ENCODE data around the gene KLHL29.
A peak's percentile ranks its signal among the peaks of the same experiment; 100 is the strongest.

KLHL29 gene

GRCh38 chr2:23597687-23598086, 212.7 kb downstream of the KLHL29 start:
- no peak for DNase-seq
- in situ Hi-C loops (cut with HindIII; ENCODE audit: low pct_ligation_motif_present, low pct_unique_long_range_greater_than_20kb, low sequenced_read_pairs), result no loop called here

- in situ Hi-C loops (cut with HindIII; ENCODE audit: low pct_ligation_motif_present, low pct_unique_long_range_greater_than_20kb, low sequenced_read_pairs), result no loop called here
- DNase-seq, result no peak
These were observed 214.0 kb downstream of the KLHL29 start for GRCh38 chr2:23599006-23599405.

- no peak for DNase-seq
- in situ Hi-C loops (cut with HindIII; ENCODE audit: low pct_ligation_motif_present, low pct_unique_long_range_greater_than_20kb, low sequenced_read_pairs), result no loop called here
These were observed 214.7 kb downstream of the KLHL29 start for GRCh38 chr2:23599667-23600066.

GRCh38 chr2:23600346-23600745, 215.4 kb downstream of the KLHL29 start:
- in situ Hi-C loops (cut with HindIII; ENCODE audit: low pct_ligation_motif_present, low pct_unique_long_range_greater_than_20kb, low sequenced_read_pairs), result no loop called here
- no peak for DNase-seq

DNA sequence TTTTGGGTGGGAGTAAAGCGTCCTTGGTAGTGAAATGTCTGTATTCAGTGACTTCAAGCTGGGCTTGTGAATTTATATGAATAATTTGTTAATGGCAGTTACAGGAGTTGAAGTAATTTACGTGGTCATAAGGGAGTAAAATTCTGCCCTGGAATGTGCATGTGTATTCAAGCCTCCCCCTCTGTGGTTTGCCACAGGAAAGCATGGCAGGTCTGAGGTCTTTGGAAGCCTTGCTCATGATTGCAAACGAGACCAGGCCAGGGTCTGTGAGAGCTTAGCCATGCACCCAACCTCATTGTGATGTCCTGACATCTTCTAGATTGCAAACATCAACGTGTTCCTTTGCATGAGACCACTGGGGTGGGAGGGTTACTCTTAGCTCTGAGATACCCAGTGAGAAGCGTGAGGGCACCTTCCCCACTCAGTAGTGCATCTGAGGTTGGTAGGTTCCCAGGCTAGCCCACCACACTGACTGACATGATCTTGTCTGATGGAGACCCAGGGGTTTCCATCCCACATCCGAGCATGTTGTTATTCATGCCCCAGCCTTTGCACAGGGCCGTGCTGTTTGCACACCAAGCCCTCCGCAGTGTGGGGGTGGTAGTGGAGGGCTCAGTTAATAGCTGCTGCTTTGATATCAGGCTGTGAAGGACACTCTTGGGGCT, 216.5 kb downstream of the KLHL29 start:
- in situ Hi-C loops (cut with HindIII; ENCODE audit: low pct_ligation_motif_present, low pct_unique_long_range_greater_than_20kb, low sequenced_read_pairs), result no loop called here
- DNase-seq, result no peak

DNA sequence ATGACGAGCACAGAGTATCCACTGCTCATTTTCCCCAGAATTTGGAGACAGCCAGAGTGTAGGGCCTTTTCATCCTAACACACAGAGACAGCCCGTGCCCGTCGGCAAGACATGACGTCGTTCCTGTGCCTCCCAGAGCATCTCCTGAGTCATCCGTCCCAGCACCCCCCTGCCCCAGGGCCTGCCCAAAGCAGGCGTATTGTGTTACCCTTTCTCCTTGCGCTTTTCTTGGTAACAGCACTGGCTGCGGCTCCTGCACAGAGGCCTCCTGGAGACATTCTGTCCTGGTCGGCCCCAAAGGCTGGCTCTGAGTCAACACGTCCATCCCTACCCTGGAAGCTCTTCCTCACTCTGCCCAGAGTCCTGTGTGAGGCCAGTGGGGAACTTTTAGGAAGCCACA, 217.1 kb downstream of the KLHL29 start:
- in situ Hi-C loops (cut with HindIII; ENCODE audit: low pct_ligation_motif_present, low pct_unique_long_range_greater_than_20kb, low sequenced_read_pairs), result no loop called here
- no peak for DNase-seq

DNA sequence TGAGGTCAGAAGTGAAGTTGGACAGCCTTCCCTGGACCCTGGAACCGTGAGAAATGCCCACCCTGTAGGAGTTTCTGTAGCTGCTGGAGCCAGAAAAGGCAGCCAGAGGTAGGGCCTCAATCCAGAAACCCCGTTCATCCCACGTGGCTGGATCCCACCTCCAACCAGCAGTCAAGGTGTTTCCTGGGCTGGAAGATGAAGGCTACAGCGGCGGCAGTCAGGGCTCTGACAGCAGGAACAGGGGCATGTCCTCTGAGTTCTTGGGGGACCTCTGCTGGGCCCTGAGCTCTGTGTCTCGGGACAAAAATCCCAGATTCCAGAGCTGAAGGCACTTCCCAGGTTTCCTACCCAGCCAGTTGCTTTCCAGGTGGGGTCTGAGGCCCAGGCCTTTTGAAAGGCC, 218.2 kb downstream of the KLHL29 start:
- no peak for DNase-seq

GRCh38 chr2:23603581-23603980, 218.6 kb downstream of the KLHL29 start:
- DNase-seq, result no peak
- in situ Hi-C loops (cut with HindIII; ENCODE audit: low pct_ligation_motif_present, low pct_unique_long_range_greater_than_20kb, low sequenced_read_pairs), result no loop called here

More for the DNA sequence above, 218.2 kb downstream of the KLHL29 start:
- in situ Hi-C loops (cut with HindIII; ENCODE audit: low pct_ligation_motif_present, low pct_unique_long_range_greater_than_20kb, low sequenced_read_pairs), result no loop called here

DNA sequence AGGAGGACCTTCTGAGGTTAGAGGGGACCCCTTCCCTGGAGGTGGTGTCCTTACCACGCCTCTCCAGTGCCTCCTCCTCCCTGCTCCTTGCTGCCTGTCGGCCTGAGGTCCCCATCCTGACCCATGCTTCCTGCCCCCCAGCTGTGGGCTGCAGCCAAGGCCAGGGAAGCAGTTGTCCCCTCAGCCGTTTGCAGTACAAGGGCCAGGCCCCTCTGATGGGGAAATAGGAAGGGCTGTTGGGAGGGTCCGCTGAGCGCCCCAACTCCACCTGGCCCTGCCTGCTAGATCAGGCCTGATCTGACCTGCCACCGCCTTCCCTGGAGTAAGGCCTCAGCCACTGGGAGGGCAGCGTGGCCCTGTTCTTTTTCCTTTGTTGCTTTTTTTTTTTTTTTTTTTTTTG, 219.8 kb downstream of the KLHL29 start:
- in situ Hi-C loops (cut with HindIII; ENCODE audit: low pct_ligation_motif_present, low pct_unique_long_range_greater_than_20kb, low sequenced_read_pairs), result no loop called here
- DNase-seq, result no peak

DNA sequence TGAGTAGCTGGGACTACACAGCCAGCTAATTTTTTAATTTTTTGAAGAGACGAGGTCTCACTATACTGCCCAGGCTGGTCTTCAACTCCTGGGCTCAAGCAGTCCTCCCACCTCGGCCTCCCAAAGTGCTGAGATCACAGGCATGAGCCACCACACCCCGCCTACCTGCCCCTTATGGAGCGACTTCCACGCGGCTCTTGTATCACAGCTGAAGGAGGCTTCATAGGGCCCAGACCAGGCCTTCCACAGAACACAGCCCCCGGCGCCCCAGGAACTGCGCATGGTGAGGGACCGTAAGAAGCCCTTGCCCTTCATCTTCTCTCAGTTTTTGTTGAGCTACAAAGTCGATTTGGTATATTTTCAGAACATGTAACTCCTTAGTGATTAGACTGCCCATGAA, 220.3 kb downstream of the KLHL29 start:
- DNase-seq, result no peak
- in situ Hi-C loops (cut with HindIII; ENCODE audit: low pct_ligation_motif_present, low pct_unique_long_range_greater_than_20kb, low sequenced_read_pairs), result no loop called here

- DNase-seq, result no peak
- in situ Hi-C loops (cut with HindIII; ENCODE audit: low pct_ligation_motif_present, low pct_unique_long_range_greater_than_20kb, low sequenced_read_pairs), result no loop called here
These were observed 221.2 kb downstream of the KLHL29 start for GRCh38 chr2:23606196-23606595.

- in situ Hi-C loops (cut with HindIII; ENCODE audit: low pct_ligation_motif_present, low pct_unique_long_range_greater_than_20kb, low sequenced_read_pairs), result no loop called here
- peak; percentile 43 for DNase-seq
These were observed 222.0 kb downstream of the KLHL29 start for GRCh38 chr2:23606968-23607367.

GRCh38 chr2:23607925-23608324, 222.9 kb downstream of the KLHL29 start:
- in situ Hi-C loops (cut with HindIII; ENCODE audit: low pct_ligation_motif_present, low pct_unique_long_range_greater_than_20kb, low sequenced_read_pairs), result no loop called here
- no peak for DNase-seq

GRCh38 chr2:23609254-23609653, 224.3 kb downstream of the KLHL29 start:
- DNase-seq, result no peak
- in situ Hi-C loops (cut with HindIII; ENCODE audit: low pct_ligation_motif_present, low pct_unique_long_range_greater_than_20kb, low sequenced_read_pairs), result no loop called here

- in situ Hi-C loops (cut with HindIII; ENCODE audit: low pct_ligation_motif_present, low pct_unique_long_range_greater_than_20kb, low sequenced_read_pairs), result no loop called here
These were observed 226.9 kb downstream of the KLHL29 start for GRCh38 chr2:23611839-23612238.

GRCh38 chr2:23614701-23615100, 229.7 kb downstream of the KLHL29 start:
- no peak for DNase-seq
- in situ Hi-C loops (cut with HindIII; ENCODE audit: low pct_ligation_motif_present, low pct_unique_long_range_greater_than_20kb, low sequenced_read_pairs), result no loop called here

More at GRCh38 chr2:23611839-23612238, 226.9 kb downstream of the KLHL29 start:
- DNase-seq, result no peak

DNA sequence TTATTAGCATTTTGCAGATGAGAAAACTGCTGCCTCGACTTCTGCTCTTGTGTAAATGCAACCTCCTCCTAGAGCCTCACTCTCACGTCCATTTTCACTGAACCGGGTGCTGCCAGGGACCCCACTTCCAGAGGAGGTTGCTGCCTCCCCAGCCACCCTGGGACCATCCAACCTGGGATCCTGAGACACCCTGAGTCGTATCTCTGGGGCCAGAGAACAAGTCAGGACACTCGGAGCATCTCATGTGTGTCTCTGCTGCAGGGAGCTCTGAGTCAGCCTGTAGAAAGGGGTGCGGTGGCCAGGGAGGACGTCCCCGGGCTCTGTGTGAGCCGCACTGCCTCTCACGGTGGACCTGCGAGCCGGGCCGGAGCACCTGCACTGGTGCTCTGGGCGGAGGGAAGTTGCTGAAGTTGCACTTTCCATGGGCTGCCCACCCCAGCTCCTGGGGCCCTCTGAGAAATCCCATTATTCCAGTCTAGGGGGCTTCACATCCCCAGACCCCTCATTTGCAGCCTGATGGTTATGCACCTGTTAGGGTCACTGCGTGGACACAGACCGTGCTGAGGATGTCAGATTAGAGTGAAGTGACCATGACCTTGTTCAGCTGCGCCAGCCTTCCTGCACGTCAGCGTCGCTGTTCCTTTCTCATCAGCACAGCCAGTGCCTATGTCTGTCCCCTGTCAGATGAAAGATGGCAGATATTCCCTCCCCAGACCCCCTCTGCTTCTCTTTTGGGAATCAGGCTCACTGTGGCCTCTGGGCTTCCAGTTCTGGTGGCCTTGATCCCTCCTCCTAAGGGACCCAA, 230.4 kb downstream of the KLHL29 start:
- no peak for DNase-seq
- in situ Hi-C loops (cut with HindIII; ENCODE audit: low pct_ligation_motif_present, low pct_unique_long_range_greater_than_20kb, low sequenced_read_pairs), result no loop called here

GRCh38 chr2:23616630-23617029, 231.7 kb downstream of the KLHL29 start:
- no peak for DNase-seq
- in situ Hi-C loops (cut with HindIII; ENCODE audit: low pct_ligation_motif_present, low pct_unique_long_range_greater_than_20kb, low sequenced_read_pairs), result no loop called here

DNA sequence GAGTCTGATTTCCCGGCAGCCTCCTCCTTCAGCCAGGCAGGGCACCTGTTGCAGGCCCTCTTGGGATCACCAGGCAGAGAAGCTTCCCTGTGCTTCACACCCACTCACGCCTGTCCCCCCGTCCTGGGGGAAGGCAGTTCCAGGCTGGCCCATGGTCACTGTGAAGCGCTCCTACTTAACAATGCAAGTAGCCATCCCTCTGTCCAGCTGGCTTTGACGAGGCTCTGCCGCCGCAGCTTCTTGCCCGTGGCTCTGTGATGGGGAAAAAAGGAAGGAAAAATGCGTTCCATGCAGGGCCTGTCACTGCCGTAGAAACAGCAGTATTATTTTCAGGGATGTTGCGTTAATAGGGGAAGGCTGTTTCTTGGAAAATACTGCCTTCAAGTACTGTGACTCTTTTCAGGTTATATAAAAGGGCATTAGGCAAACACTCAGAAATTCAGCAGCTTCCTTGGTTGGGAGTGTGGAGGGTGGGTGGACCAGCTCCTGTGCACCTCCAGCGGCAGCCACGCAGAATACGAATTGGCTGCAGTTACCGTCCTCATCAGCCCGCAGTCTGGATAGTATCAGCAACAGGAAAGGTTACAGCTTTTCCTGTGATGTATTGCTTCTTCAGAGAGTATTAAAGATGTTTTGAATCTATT, 232.3 kb downstream of the KLHL29 start:
- DNase-seq, result no peak
- in situ Hi-C loops (cut with HindIII; ENCODE audit: low pct_ligation_motif_present, low pct_unique_long_range_greater_than_20kb, low sequenced_read_pairs), result no loop called here

- in situ Hi-C loops (cut with HindIII; ENCODE audit: low pct_ligation_motif_present, low pct_unique_long_range_greater_than_20kb, low sequenced_read_pairs), result no loop called here
- DNase-seq, result no peak
These were observed 232.8 kb downstream of the KLHL29 start for GRCh38 chr2:23617811-23618215.
